ENCODE data around the gene PLCL2.

PLCL2 gene

DNA sequence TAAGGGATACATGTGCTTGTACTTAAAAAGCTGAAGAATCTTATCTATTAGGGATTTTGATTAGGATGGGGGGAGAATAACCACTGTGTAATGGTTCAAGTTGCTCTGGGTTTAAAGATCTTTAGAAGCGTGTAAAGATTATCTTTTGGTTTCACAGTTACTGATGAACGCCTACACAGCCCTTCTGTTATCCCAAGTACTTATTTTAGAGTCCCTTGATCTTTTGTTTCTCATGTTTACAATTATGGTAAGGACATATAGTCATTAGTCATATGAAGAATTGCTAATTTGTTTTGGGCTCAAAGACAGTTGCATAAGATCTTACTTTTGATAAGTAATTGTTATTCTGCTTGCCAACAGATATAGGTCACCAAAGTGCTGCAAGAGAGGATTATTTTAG is 160.1 kb downstream of the PLCL2 start:
- no peak for DNase-seq (ENCODE audit: low read depth)

DNA sequence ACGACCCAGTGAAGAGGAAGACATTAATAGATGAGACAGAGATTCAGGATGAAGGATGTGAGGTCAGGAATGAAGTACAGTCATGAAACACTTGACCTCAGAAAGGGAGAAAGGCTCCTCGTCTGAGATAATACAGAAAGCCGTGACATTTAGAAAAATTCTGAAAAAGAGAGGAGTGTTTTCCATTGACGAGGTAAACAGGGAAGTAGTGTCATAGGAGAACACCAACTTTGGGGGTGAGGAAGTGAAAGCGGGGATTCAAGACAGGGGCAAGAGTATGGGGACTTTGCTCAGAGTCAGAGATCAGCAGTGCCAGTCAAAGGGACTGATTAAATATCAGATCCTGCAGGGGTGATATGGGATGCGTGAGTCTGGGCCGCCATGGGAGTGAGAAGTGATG is 160.9 kb downstream of the PLCL2 start:
- DNase-seq (ENCODE audit: low read depth), result no peak

DNA sequence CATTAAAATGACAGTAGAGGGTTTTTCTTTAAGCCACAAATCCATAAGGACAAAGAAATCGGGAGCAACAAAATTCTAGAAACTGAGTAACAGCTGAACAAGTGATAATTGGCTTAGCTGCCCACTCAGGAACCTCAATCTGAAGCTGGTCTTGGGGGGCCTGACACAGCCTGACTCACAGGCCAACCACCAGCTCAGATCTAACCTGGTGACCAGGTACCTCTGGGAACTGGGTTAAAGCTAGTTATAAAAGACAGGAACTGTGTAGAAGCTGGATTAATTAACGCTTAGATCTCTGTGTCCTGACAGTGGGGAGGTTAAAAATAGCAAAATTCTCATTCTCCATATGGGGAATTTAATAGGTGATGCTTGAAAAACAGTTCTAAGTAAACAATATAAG is 161.9 kb downstream of the PLCL2 start:
- no peak for DNase-seq (ENCODE audit: low read depth)

DNA sequence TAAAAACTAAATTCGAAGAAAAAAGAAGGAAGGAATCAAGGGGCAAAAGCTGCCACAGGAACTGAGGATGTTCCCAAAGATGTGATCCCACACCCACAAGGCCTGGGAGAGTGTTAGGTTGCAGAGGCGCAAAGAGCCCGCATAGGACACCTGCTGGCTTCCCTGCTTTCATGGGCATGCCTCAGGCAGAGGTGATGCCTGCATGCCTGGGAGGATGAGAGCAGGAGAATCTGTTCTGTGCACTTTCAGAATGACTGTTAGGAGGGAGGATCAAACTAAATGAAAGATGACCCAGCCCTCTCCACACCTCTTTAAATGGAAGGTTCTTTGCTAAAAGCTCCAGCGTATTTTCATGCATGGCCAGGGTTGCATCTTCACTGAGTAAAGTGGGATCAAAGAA is 162.4 kb downstream of the PLCL2 start:
- no peak for DNase-seq (ENCODE audit: low read depth)

DNA sequence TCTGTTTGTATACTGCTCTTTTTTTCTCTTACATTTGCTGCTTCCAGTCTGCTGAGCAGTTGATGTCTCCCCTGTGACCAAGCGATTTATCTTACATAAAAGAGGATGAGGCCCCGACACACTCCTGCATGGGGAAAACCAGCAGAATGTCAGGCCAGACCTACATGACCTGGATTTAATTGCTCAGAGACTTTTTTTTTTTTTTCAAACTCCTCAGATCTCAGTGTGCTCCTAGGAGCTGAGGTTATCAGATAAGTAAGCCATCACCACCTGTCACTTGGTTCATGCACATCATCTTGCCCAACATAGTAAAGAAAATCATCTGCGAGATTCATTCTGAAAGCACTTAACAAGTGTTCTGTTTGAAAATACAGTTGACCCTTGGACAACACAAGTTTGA is 163.1 kb downstream of the PLCL2 start:
- DNase-seq (ENCODE audit: low read depth), result no peak

DNA sequence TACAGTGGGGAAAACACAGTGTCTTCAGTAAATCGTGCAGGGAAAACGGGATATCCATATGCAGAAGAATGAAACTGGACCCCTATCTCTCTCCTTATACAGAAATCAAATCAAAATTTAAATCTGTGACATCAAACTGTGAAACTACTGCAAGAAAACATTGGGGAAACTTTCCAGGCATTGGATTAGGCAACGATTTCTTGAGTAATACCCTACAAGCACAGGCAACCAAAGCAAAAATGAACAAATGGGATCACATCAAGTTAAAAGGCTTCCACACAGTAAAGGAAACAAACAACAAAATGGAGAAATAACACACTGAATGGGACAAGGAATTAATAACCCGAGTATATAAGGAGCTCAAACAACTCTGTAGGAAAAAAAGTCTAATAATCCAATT is 165.3 kb downstream of the PLCL2 start:
- no peak for DNase-seq (ENCODE audit: low read depth)

DNA sequence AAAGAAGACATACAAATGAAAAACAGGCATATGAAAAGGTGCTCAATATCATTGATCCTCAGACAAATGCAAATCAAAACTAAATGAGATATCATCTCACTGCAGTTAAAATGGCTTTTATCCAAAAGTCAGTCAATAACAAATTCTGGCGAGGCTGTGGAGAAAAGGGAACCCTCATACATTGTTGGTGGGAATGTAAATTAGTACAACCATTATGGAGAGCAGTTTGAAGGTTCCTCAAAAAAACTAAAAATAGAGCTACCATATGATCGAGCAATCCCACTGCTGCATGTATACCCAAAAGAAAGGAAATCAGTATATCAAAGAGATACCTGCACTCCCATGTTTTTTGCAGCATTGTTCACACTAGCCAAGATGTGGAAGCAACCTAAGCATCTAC is 165.8 kb downstream of the PLCL2 start:
- DNase-seq (ENCODE audit: low read depth), result no peak

DNA sequence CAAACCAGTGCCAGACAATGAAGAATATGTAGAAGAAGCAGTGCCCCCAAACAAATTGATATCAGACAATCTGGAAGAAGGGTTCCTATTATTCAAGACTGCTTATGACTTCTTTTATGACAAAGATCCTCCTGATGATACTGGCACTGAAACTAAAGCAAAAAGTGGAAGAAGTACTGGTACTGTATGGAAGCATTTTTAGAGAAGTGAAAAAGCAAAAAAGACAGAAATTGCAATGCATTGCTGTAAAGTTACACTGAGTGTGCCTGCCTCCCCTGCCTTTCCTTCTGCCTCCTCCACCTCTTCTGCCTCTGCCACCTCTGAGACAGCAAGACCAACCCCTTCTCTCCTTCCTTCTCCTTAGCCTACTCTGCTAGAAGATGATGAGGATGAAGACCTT is 167.6 kb downstream of the PLCL2 start:
- DNase-seq (ENCODE audit: low read depth), result no peak

DNA sequence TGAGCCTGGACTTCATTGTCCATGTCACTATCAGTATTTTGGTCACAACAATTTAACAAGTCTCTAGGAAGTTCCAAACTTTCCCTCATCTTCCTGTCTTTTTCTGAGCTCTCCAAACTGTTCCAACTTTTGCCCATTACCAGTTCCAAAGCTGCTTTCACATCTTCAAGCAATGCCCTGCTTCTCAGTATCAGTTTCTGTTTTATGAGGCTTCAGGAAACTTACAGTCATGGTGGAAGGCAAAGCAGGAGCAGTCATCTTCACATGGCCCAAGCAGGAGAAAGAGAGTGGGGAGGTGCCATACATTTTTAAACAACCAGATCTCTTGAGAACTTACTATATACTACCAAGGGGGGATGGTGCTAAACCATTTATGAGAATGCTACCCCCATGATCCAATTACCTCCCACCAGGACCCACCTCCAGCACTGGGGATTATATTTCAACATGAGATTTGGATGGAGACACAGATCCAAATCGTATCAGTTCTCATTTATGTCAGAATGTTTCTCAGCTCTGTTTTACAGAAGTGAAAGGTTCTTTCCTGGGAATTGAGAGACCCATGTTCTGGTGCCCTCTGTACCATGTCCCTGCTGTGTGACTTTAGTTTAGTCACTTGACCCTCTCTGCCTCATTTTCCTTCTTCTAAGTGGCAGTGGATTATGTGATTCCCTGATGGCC is 169.7 kb downstream of the PLCL2 start:
- no peak for DNase-seq (ENCODE audit: low read depth)

DNA sequence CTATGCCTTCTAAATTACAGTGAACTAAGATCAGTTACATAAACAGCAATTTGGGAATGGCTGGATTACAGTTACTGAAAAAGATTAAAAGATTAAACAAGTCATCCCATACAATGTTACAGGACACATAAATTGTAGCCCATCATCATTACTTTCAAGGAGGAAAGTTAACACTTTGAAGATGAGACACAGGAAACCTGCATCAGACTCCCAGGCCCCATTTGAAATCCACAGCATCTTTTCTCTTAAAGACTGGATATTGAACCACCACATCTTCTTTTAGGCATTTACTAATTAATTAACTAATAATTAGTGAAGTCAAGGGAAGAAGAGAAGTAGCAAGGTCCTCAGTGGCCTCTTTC is 170.2 kb downstream of the PLCL2 start:
- no peak for DNase-seq (ENCODE audit: low read depth)

DNA sequence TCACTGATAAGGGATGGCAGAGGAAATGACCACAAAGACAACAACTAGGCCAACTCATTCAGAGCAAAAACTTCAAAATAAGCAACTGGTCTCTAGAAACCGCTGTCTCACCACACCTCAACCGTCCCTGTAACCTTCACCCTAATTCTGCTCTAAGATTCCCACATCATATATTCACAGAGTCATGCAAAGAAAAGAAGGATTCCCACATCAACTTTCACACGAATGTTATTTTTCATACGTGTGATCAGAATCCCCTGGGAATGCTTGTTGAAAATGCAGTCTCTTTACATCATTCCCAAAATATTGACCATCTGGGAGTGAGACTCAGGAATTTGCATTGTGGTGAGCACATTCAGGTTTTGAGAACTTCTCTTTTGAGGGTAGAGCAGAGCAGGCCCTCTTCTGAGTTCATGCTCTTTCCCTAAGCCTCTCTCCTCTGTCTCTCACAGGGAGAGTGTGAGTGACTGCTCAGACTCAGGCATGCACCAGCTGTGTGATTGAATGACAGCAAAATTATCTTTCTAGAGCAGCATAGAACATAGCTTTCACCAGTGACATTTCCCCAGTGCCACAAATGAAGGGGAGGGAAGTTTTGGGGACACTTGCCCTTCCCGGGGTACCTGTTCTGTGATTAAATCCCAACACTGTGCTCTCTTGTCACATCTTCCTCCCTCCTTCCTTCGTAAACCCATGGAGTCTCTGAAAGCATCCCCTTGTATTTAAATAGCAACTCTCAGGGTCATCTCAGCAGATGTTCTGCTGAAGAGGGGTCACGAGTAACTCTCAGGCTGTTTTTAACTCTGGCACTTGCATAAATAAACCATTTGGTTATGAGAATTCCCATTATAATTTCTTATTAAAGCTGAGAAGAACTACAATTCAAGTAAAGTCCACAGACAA is 170.9 kb downstream of the PLCL2 start:
- DNase-seq (ENCODE audit: low read depth), result no peak

DNA sequence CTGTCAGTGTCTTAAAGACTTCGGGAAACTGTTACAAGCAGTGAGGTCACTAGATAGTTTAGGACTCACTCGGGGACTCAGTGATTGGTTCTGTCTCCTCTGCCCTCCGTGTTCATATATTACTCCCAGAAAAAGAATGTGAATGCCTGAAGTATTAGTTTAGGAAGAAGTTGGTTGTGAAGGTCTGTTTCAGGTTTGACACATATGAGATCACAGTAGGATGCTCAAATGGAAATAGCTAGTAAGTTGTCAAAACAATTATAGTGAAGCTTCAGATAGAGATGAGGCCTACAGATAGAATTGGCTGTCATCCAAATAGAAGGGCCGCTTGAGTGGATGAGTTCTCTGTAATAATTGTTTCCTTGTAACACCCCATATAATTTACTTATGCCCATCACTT is 172.6 kb downstream of the PLCL2 start:
- no peak for DNase-seq (ENCODE audit: low read depth)

DNA sequence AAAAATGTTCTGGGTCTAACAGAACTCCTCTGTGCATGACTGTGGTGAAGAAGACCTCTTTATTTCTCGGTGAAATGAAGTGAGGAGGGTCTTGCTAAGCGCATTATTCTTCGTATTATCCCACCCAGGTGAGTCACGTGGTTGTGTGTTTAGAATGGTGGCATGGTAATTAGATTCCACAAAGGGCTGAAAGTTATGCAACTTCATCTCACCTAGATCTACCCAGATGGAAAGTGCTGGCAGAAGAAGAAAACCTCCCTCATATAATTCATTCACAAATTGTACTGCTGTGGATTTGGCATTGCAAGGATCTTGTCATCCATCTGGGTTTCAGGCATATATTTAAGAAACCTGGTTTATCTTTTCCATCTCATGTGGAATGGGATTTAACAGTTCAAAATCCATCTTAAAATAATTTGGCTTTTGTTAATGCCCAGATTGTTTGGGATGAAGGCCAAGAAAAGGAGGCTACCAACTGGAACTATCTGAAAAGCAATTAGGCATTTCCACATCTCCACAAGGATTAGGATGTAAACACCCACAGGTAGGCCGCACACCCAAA is 175.3 kb downstream of the PLCL2 start:
- no peak for DNase-seq (ENCODE audit: low read depth)

DNA sequence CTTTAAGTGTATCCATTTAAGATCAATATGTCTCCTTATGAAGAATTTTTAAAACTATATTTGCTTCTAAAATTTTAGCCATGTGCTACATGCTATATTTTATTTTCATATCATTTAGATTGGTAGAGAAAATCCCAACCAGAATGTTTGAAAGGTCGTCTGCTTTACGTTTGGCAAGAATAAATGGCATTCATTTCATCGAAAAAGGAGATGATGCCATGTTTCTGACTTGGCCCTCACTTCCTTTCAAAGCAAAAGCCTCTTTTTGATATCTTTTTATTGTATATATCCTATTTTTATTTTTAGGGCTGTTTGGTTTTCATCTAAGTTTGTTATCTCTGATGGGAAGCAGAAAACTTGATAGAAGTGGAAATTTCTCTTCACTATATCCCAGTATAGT is 176.2 kb downstream of the PLCL2 start:
- no peak for DNase-seq (ENCODE audit: low read depth)

DNA sequence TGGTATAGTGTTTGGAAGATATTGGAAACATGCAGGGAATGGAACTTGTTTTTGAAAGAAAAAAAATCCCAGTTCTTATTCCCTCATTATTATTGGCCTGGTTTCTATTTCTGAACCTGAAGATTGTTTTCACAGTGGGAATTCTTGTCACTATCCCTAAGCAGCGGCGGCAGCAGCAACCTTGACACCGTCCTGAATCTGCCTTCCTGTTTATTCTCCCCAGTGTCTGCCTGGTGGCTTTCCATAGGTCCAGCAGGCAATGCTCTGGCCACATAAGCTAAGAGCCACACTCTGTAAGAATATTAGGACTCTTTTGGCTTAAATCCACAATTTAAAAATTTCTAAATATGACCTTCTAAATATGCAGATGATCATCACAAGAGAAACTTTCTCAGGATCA is 178.0 kb downstream of the PLCL2 start:
- DNase-seq (ENCODE audit: low read depth), result no peak

DNA sequence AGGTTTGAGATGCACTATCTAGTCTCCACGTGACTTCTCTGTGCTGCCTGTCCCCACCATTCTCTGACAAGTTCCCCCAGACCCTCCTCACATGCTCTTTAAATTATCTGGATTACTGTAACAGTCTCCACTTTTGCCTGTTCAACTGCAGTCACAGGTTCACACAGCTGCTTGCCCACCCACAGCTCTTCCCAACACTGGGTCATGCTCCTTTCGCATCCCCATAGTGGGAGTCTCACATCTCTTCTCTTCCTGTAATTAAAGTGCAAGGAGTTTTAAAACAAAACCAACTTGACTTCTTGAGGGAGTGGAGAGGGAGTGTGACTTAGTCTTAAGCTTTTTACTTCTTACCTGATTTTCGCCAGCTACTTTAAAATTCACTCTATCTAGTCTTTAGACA is 178.8 kb downstream of the PLCL2 start:
- DNase-seq (ENCODE audit: low read depth), result no peak

DNA sequence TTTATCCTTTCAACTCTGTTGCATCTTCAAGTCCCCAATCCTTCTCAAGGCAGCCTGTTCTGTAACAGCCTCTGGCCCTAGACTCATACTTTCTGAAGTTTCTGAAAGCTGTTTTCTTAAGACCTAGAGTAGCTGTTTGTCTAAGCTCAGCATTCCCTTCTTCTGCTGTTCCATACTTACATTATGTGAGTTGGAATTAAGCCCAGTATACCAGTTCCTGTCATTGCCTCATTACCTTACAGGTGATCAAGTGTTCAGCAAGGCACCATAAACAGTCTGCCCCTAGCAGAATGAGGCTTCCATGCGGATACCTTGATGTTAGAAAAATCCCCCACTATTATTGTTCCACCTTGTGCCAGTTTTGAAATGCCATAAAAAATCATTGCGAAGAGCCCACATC is 180.6 kb downstream of the PLCL2 start:
- no peak for DNase-seq (ENCODE audit: low read depth)

DNA sequence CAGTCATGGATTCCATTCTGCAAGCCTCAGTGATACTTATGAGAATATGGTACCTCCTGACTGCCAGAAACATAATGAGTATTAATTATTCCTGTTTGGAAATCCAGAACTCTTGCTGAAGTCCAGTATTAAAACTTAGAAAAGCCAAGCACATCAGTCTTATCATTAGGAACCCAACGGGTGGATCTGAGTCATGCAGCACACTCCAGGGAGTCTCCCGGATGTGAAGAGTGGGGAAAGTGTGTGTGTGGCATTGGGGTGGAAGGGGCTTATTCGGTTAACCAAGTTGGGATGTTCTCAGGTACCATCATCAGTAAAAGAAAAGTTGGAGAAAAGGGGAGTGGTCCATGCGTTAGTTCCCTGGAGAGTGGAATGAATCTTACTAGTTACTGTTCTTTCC is 181.1 kb downstream of the PLCL2 start:
- DNase-seq (ENCODE audit: low read depth), result no peak

DNA sequence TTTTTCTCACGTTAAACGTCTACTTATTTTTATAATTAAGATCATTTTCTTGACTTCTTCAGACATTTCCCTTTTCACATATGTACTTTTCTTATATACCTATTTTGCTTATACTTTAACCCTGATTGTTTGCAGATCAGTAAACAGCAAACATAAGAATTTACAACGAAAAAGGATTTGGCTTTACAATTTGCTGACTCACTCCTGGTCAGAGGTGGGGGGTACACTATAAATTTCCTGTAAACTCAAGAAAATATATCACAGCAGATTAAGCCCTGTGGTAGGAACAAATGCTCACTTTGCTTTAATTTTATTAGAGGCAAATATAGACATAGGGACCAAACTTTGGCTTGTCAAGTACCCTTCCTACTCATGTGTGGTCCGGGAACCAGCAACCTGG is 185.0 kb downstream of the PLCL2 start:
- no peak for DNase-seq (ENCODE audit: low read depth)

DNA sequence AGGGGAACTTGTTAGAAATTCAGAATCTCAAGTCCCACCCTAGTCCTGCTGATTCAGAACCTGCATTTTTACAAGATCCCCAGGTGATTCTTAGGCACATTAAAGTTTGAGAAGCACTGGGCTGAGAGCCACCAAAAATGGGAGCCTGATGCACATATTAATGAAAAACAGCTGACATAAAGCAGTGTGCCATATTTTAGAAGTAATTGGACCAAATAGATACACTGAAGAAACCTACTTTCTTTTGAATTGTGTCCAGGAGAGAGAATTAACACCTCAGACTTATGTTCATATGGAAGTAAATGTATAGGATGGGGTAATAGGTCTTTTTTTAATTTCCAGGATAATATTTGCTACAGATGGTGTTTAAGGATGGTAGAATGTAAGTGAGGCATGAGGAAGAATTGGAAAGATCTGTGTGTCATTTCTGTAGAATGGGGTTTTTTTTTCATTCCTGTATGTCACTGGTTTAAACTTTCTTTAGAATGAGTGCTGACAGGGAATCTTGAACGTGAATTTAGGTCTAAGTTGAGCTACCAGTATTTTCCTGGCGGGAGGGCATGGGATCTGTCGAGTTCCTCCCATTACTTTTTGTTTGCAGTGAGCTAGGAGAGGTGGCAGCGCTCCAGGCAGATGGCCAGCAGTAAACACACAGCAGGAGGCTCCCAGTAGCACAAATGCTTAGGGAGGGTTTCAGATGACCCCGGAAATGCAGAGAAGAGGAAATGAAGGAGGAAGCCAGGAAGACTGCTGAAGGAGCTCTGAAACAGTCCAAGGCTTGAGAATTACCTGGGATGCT is 185.6 kb downstream of the PLCL2 start:
- no peak for DNase-seq (ENCODE audit: low read depth)

DNA sequence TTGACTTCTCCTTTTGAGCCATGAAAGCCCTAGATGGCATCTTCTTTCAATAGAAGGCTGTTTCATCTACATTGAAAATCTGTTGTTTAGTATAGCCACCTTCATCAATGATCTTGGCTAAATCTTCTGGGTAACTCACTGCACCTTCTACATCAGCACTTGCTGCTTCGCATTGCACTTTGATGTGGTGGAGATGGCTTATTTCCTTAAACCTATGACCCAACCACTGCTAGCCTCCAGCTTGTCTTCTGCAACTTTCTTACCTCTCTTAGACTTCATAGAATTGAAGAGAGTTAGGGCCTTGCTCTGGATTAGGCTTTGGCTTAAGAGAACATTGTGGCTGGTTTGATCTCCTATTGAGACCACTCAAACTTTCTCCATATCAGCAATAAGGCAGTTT is 189.8 kb downstream of the PLCL2 start:
- DNase-seq (ENCODE audit: low read depth), result no peak

DNA sequence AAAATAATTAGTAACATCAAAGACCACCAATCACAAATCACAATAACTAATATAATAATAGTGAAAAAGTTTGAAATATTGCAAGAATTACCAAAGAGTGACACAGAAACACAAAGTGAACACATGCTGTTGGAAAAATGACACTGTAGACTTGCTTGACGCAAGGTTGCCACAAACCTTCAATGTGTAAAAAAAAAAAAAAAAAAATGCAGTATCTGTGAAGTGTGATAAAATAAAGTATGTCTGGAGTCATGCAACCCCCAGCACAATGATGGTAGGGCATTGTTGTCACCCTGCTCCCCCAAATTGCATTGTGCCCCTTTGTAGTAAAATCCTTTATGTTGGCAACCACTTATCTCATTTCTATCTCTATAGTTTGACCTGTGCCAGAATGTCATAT is 190.6 kb downstream of the PLCL2 start:
- DNase-seq (ENCODE audit: low read depth), result no peak

DNA sequence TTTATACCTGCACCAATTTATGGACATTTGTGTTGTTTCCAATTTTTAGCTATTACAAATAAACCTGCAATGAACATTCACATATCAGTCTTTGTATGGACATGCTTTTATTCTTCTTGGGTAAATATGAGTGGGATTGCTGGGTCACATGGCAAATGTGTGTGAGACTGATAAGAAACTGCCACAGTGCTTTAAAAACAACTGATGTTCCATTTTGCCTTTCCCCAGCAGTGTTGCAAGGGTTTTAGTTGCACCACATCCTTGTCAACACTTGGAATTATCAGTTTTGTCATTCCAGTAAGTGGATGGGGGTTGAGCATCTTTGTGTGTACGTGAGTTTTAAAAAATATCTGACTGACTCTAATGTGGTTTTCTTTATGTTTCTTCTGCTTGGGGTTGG is 191.2 kb downstream of the PLCL2 start:
- DNase-seq (ENCODE audit: low read depth), result no peak

All from HS-27A (cell line).